ENCODE data around the gene FDX2. TPM values are rescaled to one million over a fixed set of nuclear protein-coding genes. Genes with fewer than 3 reads are reported as not detected.

FDX2 gene

GRCh38 chr19:10260141-10260584 lies 55.7 kb downstream of the FDX2 start:
- H3K4me1 ChIP-seq (ENCODE audit: control insufficient read depth in 2 of 2, insufficient read depth in 1 of 2, low read depth in 1 of 2, low read length in 2 of 2), result peaks cover 0 to 2% of the 10 kb centered on the region in 2 donors
- no peak overlapping the region for H2AK5ac ChIP-seq (ENCODE audit: low read depth, low read length)
- no peak overlapping the region for H3K4ac ChIP-seq (ENCODE audit: low read length)

More at GRCh38 chr19:10260141-10260584, 55.7 kb downstream of the FDX2 start:
- Histone ChIP-seq H3K79me1 (ENCODE audit: low read depth, low read length) (no peaks in the 10 kb centered on the region), H2AFZ (ENCODE audit: low read length) (no peak overlapping the region), H3K27ac (replicated peaks; ENCODE audit: low read length) (no peak overlapping the region), H4K91ac (ENCODE audit: low read depth, low read length, poor library complexity) (no peak overlapping the region), H3K9me3 (replicated peaks in 1 of 2; ENCODE audit: control insufficient read depth in 2 of 2, insufficient read depth in 1 of 2, low read depth in 1 of 2, low read length in 2 of 2) (peaks cover 0 to 2% of the 10 kb centered on the region in 2 donors), H2BK120ac (ENCODE audit: low read depth, low read length) (no peak overlapping the region), H4K8ac (ENCODE audit: low read depth, low read length) (no peak overlapping the region), H3K36me3 (replicated peaks in 1 of 2; ENCODE audit: control insufficient read depth in 2 of 2, insufficient read depth in 2 of 2, low read length in 2 of 2) (peaks cover 24 to 45% of the 10 kb centered on the region in 2 donors), H3K9ac (ENCODE audit: low read depth, low read length, poor library complexity) (no peak overlapping the region), H3K27me3 (ENCODE audit: control insufficient read depth in 3 of 3, insufficient read depth in 3 of 3, low read depth in 1 of 3, low read length in 3 of 3) (no peaks in the 10 kb centered on the region), H2BK15ac (ENCODE audit: low read length) (no peak overlapping the region), H3K23ac (ENCODE audit: low read depth, low read length, poor library complexity) (no peak overlapping the region), H3K4me2 (ENCODE audit: insufficient read depth, low read length, poor library complexity, severe bottlenecking) (no peak overlapping the region), H3K4me3 (ENCODE audit: low read length in 2 of 2) (no peak overlapping the region), H3K14ac (ENCODE audit: low read length) (no peak overlapping the region), H2BK5ac (ENCODE audit: low read length) (no peak overlapping the region), H3K18ac (ENCODE audit: low read length) (no peak overlapping the region), H2BK12ac (ENCODE audit: low read length) (no peak overlapping the region)
- no peak for DNase-seq (ENCODE audit: low spot score)
- no CpG with 5 or more reads among the region's 8 CpGs for WGBS, 2 donors (ENCODE audit: extremely low coverage in 2 of 2, insufficient read length in 2 of 2, insufficient replicate concordance in 1 of 2)

Small RNA genes within 50 kb of the gene (small RNA-seq; reads per million reads assigned to genes)
- not detected for gene AC011511.1 (ENCODE audit: insufficient read depth)
- not detected for gene AC011511.4 (ENCODE audit: insufficient read depth)

All from neuronal stem cell (in vitro differentiated cells).